H9 (cell line): ENCODE results near the gene WDPCP. TPM values are rescaled to one million over a fixed set of nuclear protein-coding genes. Genes with fewer than 3 reads are reported as not detected.

Source experiments
- DNase-seq: peaks from one replicate; pipeline ENCODE4 v3.0.0-alpha.2; 2017
- H2AFZ ChIP-seq: one replicate; pipeline ENCODE4 v1.6.1; 2013; ENCODE audit warnings: mild to moderate bottlenecking, low read length, control low read depth, moderate library complexity
- H2AK5ac ChIP-seq: 2 replicates; pipeline ENCODE4 v1.6.1; 2013; ENCODE audit warnings: low read length, control low read depth, mixed read lengths; ENCODE audit not compliant: insufficient read length
- H2BK120ac ChIP-seq: one replicate; pipeline ENCODE4 v1.6.1; 2013; ENCODE audit warnings: low read depth, mild to moderate bottlenecking, low read length, control low read depth, inconsistent platforms; ENCODE audit not compliant: poor library complexity, severe bottlenecking
- H2BK12ac ChIP-seq: 2 replicates; pipeline ENCODE4 v1.6.1; 2013; ENCODE audit warnings: low read length, control low read depth, mixed read lengths, low read depth; ENCODE audit not compliant: insufficient read length
- H2BK15ac ChIP-seq: 2 replicates; pipeline ENCODE4 v1.6.1; 2013; ENCODE audit warnings: low read depth, low read length, control low read depth
- H2BK20ac ChIP-seq: one replicate; pipeline ENCODE4 v1.6.1; 2013; ENCODE audit warnings: low read depth, mild to moderate bottlenecking, low read length, control low read depth, inconsistent platforms; ENCODE audit not compliant: poor library complexity, severe bottlenecking
- H2BK5ac ChIP-seq: 2 replicates; pipeline ENCODE4 v1.6.1; 2013; ENCODE audit warnings: low read length, control low read depth, mixed read lengths; ENCODE audit not compliant: insufficient read length
- H3K14ac ChIP-seq: 2 replicates; pipeline ENCODE4 v1.6.1; 2013; ENCODE audit warnings: low read length, control low read depth; ENCODE audit not compliant: insufficient read depth
- H3K18ac ChIP-seq: 2 replicates; pipeline ENCODE4 v1.6.1; 2013; ENCODE audit warnings: low read depth, mild to moderate bottlenecking, mixed read lengths, low read length, control low read depth; ENCODE audit not compliant: insufficient read length
- H3K23ac ChIP-seq: 2 replicates; pipeline ENCODE4 v1.6.1; 2013; ENCODE audit warnings: low read length, control low read depth, mixed read lengths, low read depth; ENCODE audit not compliant: insufficient read length
- H3K23me2 ChIP-seq: 2 replicates; pipeline ENCODE4 v1.6.1; 2013; ENCODE audit warnings: low read depth, mild to moderate bottlenecking, mixed read lengths, low read length, control low read depth; ENCODE audit not compliant: insufficient read length, poor library complexity, severe bottlenecking
- H3K27ac ChIP-seq: 2 replicates; pipeline ENCODE4 v1.5.1; 2013; ENCODE audit warnings: low read length, control low read depth, mixed read lengths, low read depth; ENCODE audit not compliant: insufficient read length
- H3K27me3 ChIP-seq: 2 replicates; pipeline ENCODE4 v1.6.1; 2013; ENCODE audit warnings: low read length, control low read depth, inconsistent platforms; ENCODE audit not compliant: insufficient read depth
- H3K4ac ChIP-seq: 2 replicates; pipeline ENCODE4 v1.6.1; 2013; ENCODE audit warnings: low read depth, mild to moderate bottlenecking, control low read depth, inconsistent platforms, low read length, moderate library complexity
- H3K4me1 ChIP-seq: 2 replicates; pipeline ENCODE4 v1.6.1; 2013; ENCODE audit warnings: low read length, control low read depth, inconsistent platforms; ENCODE audit not compliant: insufficient read depth
- H3K4me2 ChIP-seq: 2 replicates; pipeline ENCODE4 v1.6.1; 2013; ENCODE audit warnings: low read length, control low read depth, mixed read lengths; ENCODE audit not compliant: insufficient read length, insufficient read depth
- H3K56ac ChIP-seq: 2 replicates; pipeline ENCODE4 v1.6.1; 2013; ENCODE audit warnings: low read depth, mild to moderate bottlenecking, mixed read lengths, low read length, control low read depth; ENCODE audit not compliant: insufficient read length
- H3K79me1 ChIP-seq: 2 replicates; pipeline ENCODE4 v1.6.1; 2013; ENCODE audit warnings: low read depth, mild to moderate bottlenecking, moderate library complexity, low read length, control low read depth, inconsistent platforms; ENCODE audit not compliant: insufficient read depth, poor library complexity, severe bottlenecking
- H3K79me2 ChIP-seq: 2 replicates; pipeline ENCODE4 v1.6.1; 2013; ENCODE audit warnings: low read length, control low read depth, inconsistent platforms; ENCODE audit not compliant: insufficient read depth
- H3K9ac ChIP-seq: 2 replicates; pipeline ENCODE4 v1.6.1; 2013; ENCODE audit warnings: low read length, control low read depth, mixed read lengths; ENCODE audit not compliant: insufficient read length; ENCODE audit errors: extremely low read depth
- H3K9me3 ChIP-seq: one replicate; pipeline ENCODE4 v1.6.1; 2013; ENCODE audit warnings: low read depth, low read length, inconsistent platforms; ENCODE audit not compliant: control insufficient read depth
- H3T11ph ChIP-seq: one replicate; pipeline ENCODE4 v1.6.1; 2013; ENCODE audit warnings: mild to moderate bottlenecking, low read length, control low read depth, inconsistent platforms
- H4K20me1 ChIP-seq: one replicate; pipeline ENCODE4 v1.6.1; 2013; ENCODE audit not compliant: control insufficient read depth, insufficient read length, insufficient read depth
- H4K5ac ChIP-seq: 2 replicates; pipeline ENCODE4 v1.6.1; 2013; ENCODE audit warnings: low read depth, mild to moderate bottlenecking, mixed read lengths, low read length, control low read depth; ENCODE audit not compliant: insufficient read length
- H4K8ac ChIP-seq: replicated peaks from 2 replicates; pipeline ENCODE4 v1.6.1; 2013; ENCODE audit warnings: low read length, control low read depth, mixed read lengths, low read depth; ENCODE audit not compliant: insufficient read length
- H4K91ac ChIP-seq: 2 replicates; pipeline ENCODE4 v1.6.1; 2013; ENCODE audit warnings: low read depth, mild to moderate bottlenecking, moderate library complexity, mixed read lengths, low read length, control low read depth; ENCODE audit not compliant: insufficient read length
- H3K27ac Mint-ChIP-seq, 3 experiments: 2 replicates in 2 of 3; 3 replicates in 1 of 3; pipeline ENCODE4 v1.8.0; 2020 to 2021; ENCODE audit warnings: mixed read lengths in 3 of 3, mild to moderate bottlenecking in 1 of 3, moderate library complexity in 1 of 3
- H3K27me3 Mint-ChIP-seq: 2 replicates; pipeline ENCODE4 v1.8.0; 2021; ENCODE audit warnings: low read depth, mild to moderate bottlenecking, moderate library complexity, mixed read lengths
- H3K36me3 Mint-ChIP-seq, 3 experiments: 2 replicates in 2 of 3; 3 replicates in 1 of 3; pipeline ENCODE4 v1.8.0; 2020 to 2021; ENCODE audit warnings: low read depth in 3 of 3, mixed read lengths in 3 of 3; ENCODE audit not compliant: insufficient read depth in 1 of 3
- H3K4me1 Mint-ChIP-seq, 2 experiments: 2 replicates each; pipeline ENCODE4 v1.8.0; 2020; ENCODE audit warnings: mixed read lengths in 2 of 2
- H3K4me3 Mint-ChIP-seq, 2 experiments: 2 replicates in 1 of 2; 3 replicates in 1 of 2; pipeline ENCODE4 v1.8.0; 2020 to 2021; ENCODE audit warnings: mild to moderate bottlenecking in 2 of 2, mixed read lengths in 2 of 2, moderate library complexity in 1 of 2
- H3K9me3 Mint-ChIP-seq, 2 experiments: 2 replicates in 1 of 2; 3 replicates in 1 of 2; pipeline ENCODE4 v1.8.0; 2020; ENCODE audit warnings: mild to moderate bottlenecking in 2 of 2, mixed read lengths in 2 of 2, moderate library complexity in 1 of 2
- CTCF ChIP-seq: fragments of 200-600 bp; sonication (generic); conservative IDR thresholded peaks from 3 replicates; pipeline ENCODE4 v1.8.0; 2021; ENCODE audit warnings: antibody characterized with exemption, mild to moderate bottlenecking
- WGBS: extraction: QIAGEN DNeasy Blood & Tissue Kit; methylation state at CpG from one replicate; pipeline ENCODE4 v1.1.7; 2013; ENCODE audit warnings: missing lambda C conversion rate, low lambda C conversion rate, mixed read lengths; ENCODE audit not compliant: insufficient read length; ENCODE audit errors: extremely low coverage; 5-methylcytosine and 5-hydroxymethylcytosine counted together
- total RNA-seq: library from RNA; stranded (reverse); gene quantifications from 2 replicates; pipeline ENCODE4 v1.2.1, GENCODE V29; 2021

WDPCP gene
- total RNA-seq, 1 experiment from 2014 or later = 22.4 TPM

GRCh38 chr2:63186331-63186730 lies 401.9 kb downstream of the WDPCP start:
- no CpG with 5 or more reads among the region's 3 CpGs for WGBS
- no peak overlapping the region for H2AFZ ChIP-seq

More at GRCh38 chr2:63186331-63186730, 401.9 kb downstream of the WDPCP start:
- no peak for DNase-seq
- Histone ChIP-seq H3K79me1 (no peaks in the 10 kb centered on the region), H3T11ph (no peak overlapping the region), H3K14ac (no peak overlapping the region), H4K8ac (no peak overlapping the region), H2AK5ac (no peak overlapping the region), H2BK20ac (no peak overlapping the region), H2BK12ac (no peak overlapping the region), H3K27ac (no peak overlapping the region), H2BK120ac (no peak overlapping the region), H4K5ac (no peak overlapping the region), H3K9ac (no peak overlapping the region), H3K56ac (no peak overlapping the region), H4K91ac (no peak overlapping the region), H3K23ac (no peak overlapping the region), H3K9me3 (no peaks in the 10 kb centered on the region), H4K20me1 (no peaks in the 10 kb centered on the region), H3K23me2 (no peaks in the 10 kb centered on the region), H3K4ac (no peak overlapping the region), H3K27me3 (no peaks in the 10 kb centered on the region), H3K18ac (no peak overlapping the region), H3K79me2 (no peaks in the 10 kb centered on the region), H3K4me2 (no peak overlapping the region), H3K4me1 (no peaks in the 10 kb centered on the region), H2BK15ac (no peak overlapping the region), H2BK5ac (no peak overlapping the region)
- no peak overlapping the region for H3K4me3 Mint-ChIP-seq
- no peak for TF ChIP-seq CTCF
- H3K27me3 Mint-ChIP-seq = no peaks in the 10 kb centered on the region; the same call in 1 of the 2 replicates
- peaks cover 5% of the 10 kb centered on the region in 2 experiments for H3K4me1 Mint-ChIP-seq
- no peak overlapping the region; a peak in 1 of 7 replicates for H3K27ac Mint-ChIP-seq
- peaks cover 11 to 14% of the 10 kb centered on the region in 2 experiments for H3K9me3 Mint-ChIP-seq
- peaks cover 0 to 13% (median 8%) of the 10 kb centered on the region in 3 experiments; a peak in 4 of 7 replicates for H3K36me3 Mint-ChIP-seq
